HEK293 (cell line): ENCODE data around the gene TBC1D4.

Source experiments
- BCL11A ChIP-seq: fragments of 450-650 bp; formaldehyde crosslinking; IDR thresholded peaks from 2 replicates; pipeline ENCODE4 v1.5.1; 2016; ENCODE audit warnings: low read depth, missing biosample characterization, missing genetic modification characterization
- EGR2 ChIP-seq: fragments of 450-650 bp; formaldehyde crosslinking; IDR thresholded peaks from 2 replicates; pipeline ENCODE4 v1.5.1; 2016; ENCODE audit warnings: low read depth, missing biosample characterization, missing genetic modification characterization
- FEZF1 ChIP-seq: fragments of 450-650 bp; formaldehyde crosslinking; IDR thresholded peaks from 2 replicates; pipeline ENCODE4 v1.5.1; 2016; ENCODE audit warnings: missing biosample characterization, missing genetic modification characterization
- IKZF3 ChIP-seq: fragments of 450-650 bp; IDR thresholded peaks from 2 replicates; pipeline ENCODE4 v1.5.0; 2018; ENCODE audit warnings: missing biosample characterization, mild to moderate bottlenecking, missing genetic modification characterization, moderate library complexity
- OSR2 ChIP-seq: fragments of 450-650 bp; formaldehyde crosslinking; IDR thresholded peaks from 2 replicates; pipeline ENCODE4 v1.5.1; 2016; ENCODE audit warnings: missing biosample characterization, missing genetic modification characterization
- OVOL3 ChIP-seq: fragments of 450-650 bp; formaldehyde crosslinking; IDR thresholded peaks from 2 replicates; pipeline ENCODE4 v1.5.1; 2016; ENCODE audit warnings: missing biosample characterization, missing genetic modification characterization
- SETDB1 ChIP-seq: IDR thresholded peaks from one replicate; pipeline ENCODE4 v1.6.1; 2017; ENCODE audit warnings: mild to moderate bottlenecking, low read length, moderate library complexity, mixed read lengths; ENCODE audit not compliant: insufficient read length
- TCF7L2 ChIP-seq: IDR thresholded peaks from 2 replicates; pipeline ENCODE4 v1.6.1; 2011; ENCODE audit warnings: low read depth, mild to moderate bottlenecking, inconsistent platforms, low read length, moderate library complexity, borderline replicate concordance
- ZBTB17 ChIP-seq: fragments of 450-650 bp; formaldehyde crosslinking; IDR thresholded peaks from 2 replicates; pipeline ENCODE4 v1.5.1; 2016; ENCODE audit warnings: missing biosample characterization, missing genetic modification characterization
- ZIC2 ChIP-seq: fragments of 450-650 bp; formaldehyde crosslinking; IDR thresholded peaks from 2 replicates; pipeline ENCODE4 v1.5.1; 2016; ENCODE audit warnings: missing biosample characterization, missing genetic modification characterization
- ZNF112 ChIP-seq: fragments of 450-650 bp; formaldehyde crosslinking; IDR thresholded peaks from 2 replicates; pipeline ENCODE4 v1.5.0; 2017; ENCODE audit warnings: missing biosample characterization, missing genetic modification characterization
- ZNF114 ChIP-seq: fragments of 450-650 bp; formaldehyde crosslinking; IDR thresholded peaks from 2 replicates; pipeline ENCODE4 v1.5.0; 2017; ENCODE audit warnings: missing biosample characterization, missing genetic modification characterization
- ZNF132 ChIP-seq: fragments of 450-650 bp; formaldehyde crosslinking; IDR thresholded peaks from 2 replicates; pipeline ENCODE4 v1.5.1; 2017; ENCODE audit warnings: missing biosample characterization, missing genetic modification characterization, borderline replicate concordance
- ZNF248 ChIP-seq: fragments of 450-650 bp; formaldehyde crosslinking; IDR thresholded peaks from 2 replicates; pipeline ENCODE4 v1.5.1; 2017; ENCODE audit warnings: missing biosample characterization, missing genetic modification characterization
- ZNF302 ChIP-seq: fragments of 450-650 bp; formaldehyde crosslinking; IDR thresholded peaks from 2 replicates; pipeline ENCODE4 v1.5.1; 2016; ENCODE audit warnings: missing biosample characterization, missing genetic modification characterization, low read depth
- ZNF354C ChIP-seq: fragments of 450-650 bp; formaldehyde crosslinking; IDR thresholded peaks from 2 replicates; pipeline ENCODE4 v1.5.1; 2016; ENCODE audit warnings: missing biosample characterization, missing genetic modification characterization, low read depth, borderline replicate concordance
- ZNF596 ChIP-seq: fragments of 450-650 bp; IDR thresholded peaks from 2 replicates; pipeline ENCODE4 v1.5.0; 2018; ENCODE audit warnings: missing biosample characterization, mild to moderate bottlenecking, missing genetic modification characterization, moderate library complexity
- ZNF600 ChIP-seq: fragments of 450-650 bp; formaldehyde crosslinking; IDR thresholded peaks from 2 replicates; pipeline ENCODE4 v1.5.1; 2016; ENCODE audit warnings: missing biosample characterization, missing genetic modification characterization
- ZNF658 ChIP-seq: fragments of 450-650 bp; formaldehyde crosslinking; IDR thresholded peaks from 2 replicates; pipeline ENCODE4; 2016; ENCODE audit warnings: missing biosample characterization, missing genetic modification characterization
- ZNF677 ChIP-seq: fragments of 450-650 bp; IDR thresholded peaks from 2 replicates; pipeline ENCODE4 v1.5.0; 2018; ENCODE audit warnings: missing biosample characterization, mild to moderate bottlenecking, missing genetic modification characterization, moderate library complexity
- ZNF777 ChIP-seq: fragments of 450-650 bp; formaldehyde crosslinking; IDR thresholded peaks from 2 replicates; pipeline ENCODE4 v1.5.1; 2017; ENCODE audit warnings: missing biosample characterization, missing genetic modification characterization, borderline replicate concordance
- ZNF830 ChIP-seq: fragments of 450-650 bp; IDR thresholded peaks from 2 replicates; pipeline ENCODE4 v1.5.0; 2018; ENCODE audit warnings: missing biosample characterization, missing genetic modification characterization, low read depth, mild to moderate bottlenecking, moderate library complexity
- ZSCAN16 ChIP-seq: fragments of 450-650 bp; formaldehyde crosslinking; IDR thresholded peaks from 2 replicates; pipeline ENCODE4 v1.5.1; 2016; ENCODE audit warnings: missing biosample characterization, missing genetic modification characterization
- TF ChIP-seq, protein P1 (sequence below): fragments of 450-650 bp; formaldehyde crosslinking; IDR thresholded peaks from 2 replicates; pipeline ENCODE4 v1.5.1; 2016; ENCODE audit warnings: missing biosample characterization, missing genetic modification characterization, borderline replicate concordance
- TF ChIP-seq, protein P2 (sequence below): fragments of 450-650 bp; formaldehyde crosslinking; IDR thresholded peaks from 2 replicates; pipeline ENCODE4 v1.5.1; 2016; ENCODE audit warnings: missing biosample characterization, missing genetic modification characterization
- TF ChIP-seq, protein P3 (sequence below): fragments of 450-650 bp; formaldehyde crosslinking; optimal IDR thresholded peaks from 2 replicates; pipeline ENCODE3; 2016; ENCODE audit warnings: missing biosample characterization, mild to moderate bottlenecking, missing genetic modification characterization
- TF ChIP-seq, protein P4 (sequence below): fragments of 450-650 bp; formaldehyde crosslinking; conservative IDR thresholded peaks from 2 replicates; pipeline ENCODE4 v1.5.1; 2016; ENCODE audit warnings: low read depth, missing biosample characterization, missing genetic modification characterization

TBC1D4 gene

DNA sequence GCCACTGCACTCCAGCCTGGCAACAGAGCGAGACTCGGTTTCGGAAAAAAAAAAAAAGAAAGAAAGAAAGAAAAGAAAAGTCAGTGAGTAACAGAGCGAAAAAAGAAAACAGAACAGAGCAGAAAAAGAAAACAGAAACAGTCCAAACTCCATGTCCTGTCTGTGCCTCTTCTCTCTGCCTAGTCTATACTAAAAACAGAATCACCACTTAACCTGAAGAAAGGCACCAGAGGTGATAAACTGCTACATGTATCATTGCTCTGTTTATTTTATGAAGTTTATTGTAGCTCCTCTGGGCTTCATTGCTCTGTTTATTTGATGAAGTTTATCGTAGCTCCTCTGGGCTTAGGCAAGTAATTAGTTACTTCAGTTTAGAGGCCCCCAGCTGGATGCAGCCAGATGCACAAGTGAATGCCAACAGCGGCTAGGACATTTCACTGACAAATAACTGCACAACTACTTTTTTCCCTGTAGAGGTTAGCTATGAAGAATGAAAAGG is 39.2 kb downstream of the TBC1D4 start (continued):
- TF ChIP-seq, protein P1, sequence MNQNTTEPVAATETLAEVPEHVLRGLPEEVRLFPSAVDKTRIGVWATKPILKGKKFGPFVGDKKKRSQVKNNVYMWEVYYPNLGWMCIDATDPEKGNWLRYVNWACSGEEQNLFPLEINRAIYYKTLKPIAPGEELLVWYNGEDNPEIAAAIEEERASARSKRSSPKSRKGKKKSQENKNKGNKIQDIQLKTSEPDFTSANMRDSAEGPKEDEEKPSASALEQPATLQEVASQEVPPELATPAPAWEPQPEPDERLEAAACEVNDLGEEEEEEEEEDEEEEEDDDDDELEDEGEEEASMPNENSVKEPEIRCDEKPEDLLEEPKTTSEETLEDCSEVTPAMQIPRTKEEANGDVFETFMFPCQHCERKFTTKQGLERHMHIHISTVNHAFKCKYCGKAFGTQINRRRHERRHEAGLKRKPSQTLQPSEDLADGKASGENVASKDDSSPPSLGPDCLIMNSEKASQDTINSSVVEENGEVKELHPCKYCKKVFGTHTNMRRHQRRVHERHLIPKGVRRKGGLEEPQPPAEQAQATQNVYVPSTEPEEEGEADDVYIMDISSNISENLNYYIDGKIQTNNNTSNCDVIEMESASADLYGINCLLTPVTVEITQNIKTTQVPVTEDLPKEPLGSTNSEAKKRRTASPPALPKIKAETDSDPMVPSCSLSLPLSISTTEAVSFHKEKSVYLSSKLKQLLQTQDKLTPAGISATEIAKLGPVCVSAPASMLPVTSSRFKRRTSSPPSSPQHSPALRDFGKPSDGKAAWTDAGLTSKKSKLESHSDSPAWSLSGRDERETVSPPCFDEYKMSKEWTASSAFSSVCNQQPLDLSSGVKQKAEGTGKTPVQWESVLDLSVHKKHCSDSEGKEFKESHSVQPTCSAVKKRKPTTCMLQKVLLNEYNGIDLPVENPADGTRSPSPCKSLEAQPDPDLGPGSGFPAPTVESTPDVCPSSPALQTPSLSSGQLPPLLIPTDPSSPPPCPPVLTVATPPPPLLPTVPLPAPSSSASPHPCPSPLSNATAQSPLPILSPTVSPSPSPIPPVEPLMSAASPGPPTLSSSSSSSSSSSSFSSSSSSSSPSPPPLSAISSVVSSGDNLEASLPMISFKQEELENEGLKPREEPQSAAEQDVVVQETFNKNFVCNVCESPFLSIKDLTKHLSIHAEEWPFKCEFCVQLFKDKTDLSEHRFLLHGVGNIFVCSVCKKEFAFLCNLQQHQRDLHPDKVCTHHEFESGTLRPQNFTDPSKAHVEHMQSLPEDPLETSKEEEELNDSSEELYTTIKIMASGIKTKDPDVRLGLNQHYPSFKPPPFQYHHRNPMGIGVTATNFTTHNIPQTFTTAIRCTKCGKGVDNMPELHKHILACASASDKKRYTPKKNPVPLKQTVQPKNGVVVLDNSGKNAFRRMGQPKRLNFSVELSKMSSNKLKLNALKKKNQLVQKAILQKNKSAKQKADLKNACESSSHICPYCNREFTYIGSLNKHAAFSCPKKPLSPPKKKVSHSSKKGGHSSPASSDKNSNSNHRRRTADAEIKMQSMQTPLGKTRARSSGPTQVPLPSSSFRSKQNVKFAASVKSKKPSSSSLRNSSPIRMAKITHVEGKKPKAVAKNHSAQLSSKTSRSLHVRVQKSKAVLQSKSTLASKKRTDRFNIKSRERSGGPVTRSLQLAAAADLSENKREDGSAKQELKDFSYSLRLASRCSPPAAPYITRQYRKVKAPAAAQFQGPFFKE (tag by site-specific recombination): no peak
- peak; percentile 68; the same call in 1 of the 2 replicates for TF ChIP-seq OVOL3 (tag by site-specific recombination)
- TF ChIP-seq ZNF677: no peak
- TF ChIP-seq ZNF248 (tag by site-specific recombination): no peak
- no peak for TF ChIP-seq EGR2 (tag by site-specific recombination)
- TF ChIP-seq BCL11A (tag by site-specific recombination): no peak
- TF ChIP-seq ZNF302 (tag by site-specific recombination): no peak
- TF ChIP-seq ZNF830 (tag by site-specific recombination): no peak
- no peak for TF ChIP-seq ZNF114 (tag by site-specific recombination)
- TF ChIP-seq ZNF596 (tag by site-specific recombination): 0 out of 2 replicates have a peak, but pooled peaks have one; percentile 14
- no peak for TF ChIP-seq ZSCAN16 (tag by site-specific recombination)
- TF ChIP-seq OSR2: peak; percentile 93
- no peak for TF ChIP-seq ZNF132 (tag by site-specific recombination)
- peak; percentile 94 for TF ChIP-seq FEZF1
- TF ChIP-seq, protein P2, sequence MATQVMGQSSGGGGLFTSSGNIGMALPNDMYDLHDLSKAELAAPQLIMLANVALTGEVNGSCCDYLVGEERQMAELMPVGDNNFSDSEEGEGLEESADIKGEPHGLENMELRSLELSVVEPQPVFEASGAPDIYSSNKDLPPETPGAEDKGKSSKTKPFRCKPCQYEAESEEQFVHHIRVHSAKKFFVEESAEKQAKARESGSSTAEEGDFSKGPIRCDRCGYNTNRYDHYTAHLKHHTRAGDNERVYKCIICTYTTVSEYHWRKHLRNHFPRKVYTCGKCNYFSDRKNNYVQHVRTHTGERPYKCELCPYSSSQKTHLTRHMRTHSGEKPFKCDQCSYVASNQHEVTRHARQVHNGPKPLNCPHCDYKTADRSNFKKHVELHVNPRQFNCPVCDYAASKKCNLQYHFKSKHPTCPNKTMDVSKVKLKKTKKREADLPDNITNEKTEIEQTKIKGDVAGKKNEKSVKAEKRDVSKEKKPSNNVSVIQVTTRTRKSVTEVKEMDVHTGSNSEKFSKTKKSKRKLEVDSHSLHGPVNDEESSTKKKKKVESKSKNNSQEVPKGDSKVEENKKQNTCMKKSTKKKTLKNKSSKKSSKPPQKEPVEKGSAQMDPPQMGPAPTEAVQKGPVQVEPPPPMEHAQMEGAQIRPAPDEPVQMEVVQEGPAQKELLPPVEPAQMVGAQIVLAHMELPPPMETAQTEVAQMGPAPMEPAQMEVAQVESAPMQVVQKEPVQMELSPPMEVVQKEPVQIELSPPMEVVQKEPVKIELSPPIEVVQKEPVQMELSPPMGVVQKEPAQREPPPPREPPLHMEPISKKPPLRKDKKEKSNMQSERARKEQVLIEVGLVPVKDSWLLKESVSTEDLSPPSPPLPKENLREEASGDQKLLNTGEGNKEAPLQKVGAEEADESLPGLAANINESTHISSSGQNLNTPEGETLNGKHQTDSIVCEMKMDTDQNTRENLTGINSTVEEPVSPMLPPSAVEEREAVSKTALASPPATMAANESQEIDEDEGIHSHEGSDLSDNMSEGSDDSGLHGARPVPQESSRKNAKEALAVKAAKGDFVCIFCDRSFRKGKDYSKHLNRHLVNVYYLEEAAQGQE (tag by site-specific recombination): no peak
- TF ChIP-seq ZNF777 (tag by site-specific recombination): no peak
- TF ChIP-seq, protein P3, sequence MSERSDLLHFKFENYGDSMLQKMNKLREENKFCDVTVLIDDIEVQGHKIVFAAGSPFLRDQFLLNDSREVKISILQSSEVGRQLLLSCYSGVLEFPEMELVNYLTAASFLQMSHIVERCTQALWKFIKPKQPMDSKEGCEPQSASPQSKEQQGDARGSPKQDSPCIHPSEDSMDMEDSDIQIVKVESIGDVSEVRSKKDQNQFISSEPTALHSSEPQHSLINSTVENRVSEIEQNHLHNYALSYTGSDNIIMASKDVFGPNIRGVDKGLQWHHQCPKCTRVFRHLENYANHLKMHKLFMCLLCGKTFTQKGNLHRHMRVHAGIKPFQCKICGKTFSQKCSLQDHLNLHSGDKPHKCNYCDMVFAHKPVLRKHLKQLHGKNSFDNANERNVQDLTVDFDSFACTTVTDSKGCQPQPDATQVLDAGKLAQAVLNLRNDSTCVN: no peak
- no peak for TF ChIP-seq SETDB1
- TF ChIP-seq TCF7L2: 0 out of 2 replicates have a peak, but pooled peaks have one; percentile 48
- TF ChIP-seq, protein P4, sequence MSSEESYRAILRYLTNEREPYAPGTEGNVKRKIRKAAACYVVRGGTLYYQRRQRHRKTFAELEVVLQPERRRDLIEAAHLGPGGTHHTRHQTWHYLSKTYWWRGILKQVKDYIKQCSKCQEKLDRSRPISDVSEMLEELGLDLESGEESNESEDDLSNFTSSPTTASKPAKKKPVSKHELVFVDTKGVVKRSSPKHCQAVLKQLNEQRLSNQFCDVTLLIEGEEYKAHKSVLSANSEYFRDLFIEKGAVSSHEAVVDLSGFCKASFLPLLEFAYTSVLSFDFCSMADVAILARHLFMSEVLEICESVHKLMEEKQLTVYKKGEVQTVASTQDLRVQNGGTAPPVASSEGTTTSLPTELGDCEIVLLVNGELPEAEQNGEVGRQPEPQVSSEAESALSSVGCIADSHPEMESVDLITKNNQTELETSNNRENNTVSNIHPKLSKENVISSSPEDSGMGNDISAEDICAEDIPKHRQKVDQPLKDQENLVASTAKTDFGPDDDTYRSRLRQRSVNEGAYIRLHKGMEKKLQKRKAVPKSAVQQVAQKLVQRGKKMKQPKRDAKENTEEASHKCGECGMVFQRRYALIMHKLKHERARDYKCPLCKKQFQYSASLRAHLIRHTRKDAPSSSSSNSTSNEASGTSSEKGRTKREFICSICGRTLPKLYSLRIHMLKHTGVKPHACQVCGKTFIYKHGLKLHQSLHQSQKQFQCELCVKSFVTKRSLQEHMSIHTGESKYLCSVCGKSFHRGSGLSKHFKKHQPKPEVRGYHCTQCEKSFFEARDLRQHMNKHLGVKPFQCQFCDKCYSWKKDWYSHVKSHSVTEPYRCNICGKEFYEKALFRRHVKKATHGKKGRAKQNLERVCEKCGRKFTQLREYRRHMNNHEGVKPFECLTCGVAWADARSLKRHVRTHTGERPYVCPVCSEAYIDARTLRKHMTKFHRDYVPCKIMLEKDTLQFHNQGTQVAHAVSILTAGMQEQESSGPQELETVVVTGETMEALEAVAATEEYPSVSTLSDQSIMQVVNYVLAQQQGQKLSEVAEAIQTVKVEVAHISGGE (tag by site-specific recombination): no peak
- no peak for TF ChIP-seq ZNF600 (tag by site-specific recombination)
- TF ChIP-seq ZNF354C (tag by site-specific recombination): no peak
- peak; percentile 69 for TF ChIP-seq ZBTB17 (tag by site-specific recombination)
- 0 out of 2 replicates have a peak, but pooled peaks have one; percentile 25 for TF ChIP-seq ZIC2 (tag by site-specific recombination)
- no peak for TF ChIP-seq ZNF112 (tag by site-specific recombination)
- TF ChIP-seq IKZF3 (tag by site-specific recombination): peak; percentile 55; the same call in 1 of the 2 replicates
- TF ChIP-seq ZNF658 (tag by site-specific recombination): no peak
